ENCODE results near the gene NKIRAS2.

Gene NKIRAS2

DNA sequence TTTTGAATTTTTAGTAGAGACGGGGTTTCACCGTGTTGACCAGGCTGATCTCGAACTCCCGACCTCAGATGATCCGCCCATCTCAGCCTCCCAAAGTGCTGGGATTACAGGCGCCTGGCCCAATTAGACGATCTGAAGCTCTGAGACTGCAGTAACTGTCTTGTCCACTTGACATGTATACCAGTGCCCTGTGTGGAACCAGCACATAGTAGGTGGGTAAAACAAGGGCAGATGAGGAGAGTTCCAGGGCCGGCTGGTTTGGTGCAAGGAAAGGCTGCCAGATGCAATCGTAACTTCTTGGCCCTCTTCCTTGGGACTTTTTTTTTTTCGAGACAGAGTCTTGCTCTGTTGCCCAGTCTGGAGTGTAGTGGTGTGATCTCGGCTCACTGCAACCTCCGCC is 27.5 kb downstream of the NKIRAS2 start:
- no peaks in the 10 kb centered on the region for H3K36me3 Mint-ChIP-seq (ENCODE audit: low read depth)
- intact Hi-C loops (cut with micrococcal nuclease): no loop called here
- H3K27me3 Mint-ChIP-seq: peaks cover 26% of the 10 kb centered on the region
- no peaks in the 10 kb centered on the region for H3K9me3 Mint-ChIP-seq
- H3K4me1 Mint-ChIP-seq (ENCODE audit: low read depth): peaks cover 13% of the 10 kb centered on the region
- H3K4me3 Mint-ChIP-seq: no peak overlapping the region
- H3K27ac Mint-ChIP-seq: no peak overlapping the region

GRCh38 chr17:42049834-42050392 is 30.0 kb downstream of the NKIRAS2 start:
- peak overlapping the region; percentile 18 for H3K27ac Mint-ChIP-seq
- H3K36me3 Mint-ChIP-seq (ENCODE audit: low read depth): no peaks in the 10 kb centered on the region
- peak overlapping the region; percentile 55 for H3K4me3 Mint-ChIP-seq
- intact Hi-C loops (cut with micrococcal nuclease): no loop called here
- peaks cover 48% of the 10 kb centered on the region for H3K27me3 Mint-ChIP-seq
- H3K9me3 Mint-ChIP-seq: no peaks in the 10 kb centered on the region
- peaks cover 13% of the 10 kb centered on the region for H3K4me1 Mint-ChIP-seq (ENCODE audit: low read depth)

DNA sequence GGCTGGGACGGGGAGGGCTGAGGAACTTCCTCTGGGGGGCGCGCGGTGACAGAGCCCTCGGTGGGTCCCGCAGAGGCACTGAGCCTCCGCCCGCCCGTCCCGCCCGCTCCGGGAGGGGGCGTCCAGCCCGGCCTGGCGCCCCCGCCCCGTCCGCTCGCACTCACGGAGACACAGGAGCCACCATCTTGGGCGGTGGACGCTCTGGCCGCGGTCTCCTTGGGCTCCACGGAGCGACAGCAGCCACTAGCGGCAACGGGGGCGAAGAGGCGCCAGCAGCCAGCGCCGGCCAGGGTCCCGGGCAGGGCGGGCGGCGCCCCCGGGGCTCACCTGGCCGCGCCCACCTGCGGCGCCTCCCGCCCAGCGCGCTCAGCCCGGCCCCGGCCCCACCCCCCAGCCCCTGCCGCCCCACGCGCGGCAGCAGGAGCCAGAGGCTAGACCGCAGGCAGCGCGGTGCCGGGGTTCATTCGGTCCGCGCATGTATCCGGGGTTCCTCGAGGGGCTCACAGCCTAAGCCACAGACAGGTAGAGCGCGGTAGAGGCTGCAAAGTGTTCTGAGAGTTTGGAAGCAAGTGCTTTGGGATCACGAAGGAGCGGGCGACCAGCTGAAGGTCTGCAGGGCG is 30.6 kb downstream of the NKIRAS2 start, which contains the start of gene C17orf113:
TSS of gene C17orf113 (minus strand) at position 209 of the 620 bp plus-strand sequence. CDS start 7,225 bp downstream, outside the sequence.
- peak within 1 kb of the TSS; percentile 73 for H3K27ac Mint-ChIP-seq
- intact Hi-C loops (cut with micrococcal nuclease): no loop called here
- peaks cover 54% of the 10 kb centered on the region for H3K27me3 Mint-ChIP-seq

DNA sequence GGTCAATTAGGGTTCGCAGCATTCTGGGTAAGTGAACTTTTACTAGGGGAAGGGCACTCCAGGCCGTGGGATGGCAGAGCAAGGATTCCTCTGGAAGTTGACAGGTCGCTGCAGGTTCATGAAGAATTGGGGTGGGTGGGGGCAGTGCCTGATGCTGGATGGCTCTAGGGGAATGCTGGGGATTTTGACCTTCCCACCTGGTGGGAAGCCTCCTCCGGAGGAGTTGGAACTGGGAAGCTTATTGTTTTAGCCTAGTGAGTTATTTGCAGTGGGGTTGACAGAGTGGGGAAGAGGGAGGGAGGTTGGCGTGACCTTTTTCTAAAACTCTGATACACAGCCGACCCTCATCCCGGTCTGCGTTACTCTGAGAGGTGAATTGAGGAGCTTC is 31.1 kb downstream of the NKIRAS2 start:
- intact Hi-C loops (cut with micrococcal nuclease): no loop called here
- H3K27me3 Mint-ChIP-seq: peaks cover 54% of the 10 kb centered on the region

More for the DNA sequence above, 30.6 kb downstream of the NKIRAS2 start, which contains the start of gene C17orf113:
- Mint-ChIP-seq H3K4me1 (ENCODE audit: low read depth) (peaks cover 13% of the 10 kb centered on the region), H3K36me3 (ENCODE audit: low read depth) (no peaks in the 10 kb centered on the region), H3K9me3 (no peaks in the 10 kb centered on the region), H3K4me3 (peak within 1 kb of the TSS; percentile 81)

GRCh38 chr17:42051645-42052044 is 31.8 kb downstream of the NKIRAS2 start:
- Mint-ChIP-seq H3K9me3 (no peaks in the 10 kb centered on the region), H3K36me3 (ENCODE audit: low read depth) (no peaks in the 10 kb centered on the region), H3K27me3 (peaks cover 54% of the 10 kb centered on the region), H3K27ac (no peak overlapping the region), H3K4me3 (no peak overlapping the region), H3K4me1 (ENCODE audit: low read depth) (peaks cover 13% of the 10 kb centered on the region)
- intact Hi-C loops (cut with micrococcal nuclease): no loop called here

More for the DNA sequence above, 31.1 kb downstream of the NKIRAS2 start:
- Mint-ChIP-seq H3K4me1 (ENCODE audit: low read depth) (peaks cover 13% of the 10 kb centered on the region), H3K36me3 (ENCODE audit: low read depth) (no peaks in the 10 kb centered on the region), H3K4me3 (peak overlapping the region; percentile 81), H3K27ac (peak overlapping the region; percentile 73), H3K9me3 (no peaks in the 10 kb centered on the region)

DNA sequence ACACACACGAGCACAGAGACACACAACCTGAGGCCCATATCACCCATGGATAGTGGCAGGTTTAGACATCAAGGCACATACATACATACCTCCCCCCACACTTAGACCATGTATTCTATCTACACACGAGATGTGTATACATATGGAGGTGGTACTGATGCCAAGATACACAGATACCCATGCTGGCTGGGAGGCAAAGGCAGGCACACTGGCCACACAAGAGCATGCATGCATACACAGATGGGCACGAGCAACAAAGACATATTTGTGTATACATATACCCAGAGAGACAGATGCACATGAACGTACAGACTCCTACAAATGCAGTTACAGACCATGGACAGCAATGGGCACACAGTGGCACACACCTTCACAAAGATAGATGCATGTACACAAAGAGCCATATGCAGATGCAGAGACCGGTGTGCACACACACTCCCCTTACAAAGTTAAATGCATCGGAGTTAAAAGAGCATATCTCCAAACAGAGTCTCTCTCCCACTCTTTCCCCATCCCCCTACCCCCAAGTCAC is 32.5 kb downstream of the NKIRAS2 start:
- Mint-ChIP-seq H3K27ac (no peak overlapping the region), H3K4me3 (no peak overlapping the region), H3K36me3 (ENCODE audit: low read depth) (no peaks in the 10 kb centered on the region), H3K9me3 (no peaks in the 10 kb centered on the region), H3K4me1 (ENCODE audit: low read depth) (peaks cover 13% of the 10 kb centered on the region), H3K27me3 (peaks cover 54% of the 10 kb centered on the region)
- intact Hi-C loops (cut with micrococcal nuclease): no loop called here

- Mint-ChIP-seq H3K27ac (no peak overlapping the region), H3K4me3 (no peak overlapping the region), H3K9me3 (no peaks in the 10 kb centered on the region), H3K27me3 (peaks cover 49% of the 10 kb centered on the region), H3K36me3 (ENCODE audit: low read depth) (no peaks in the 10 kb centered on the region), H3K4me1 (ENCODE audit: low read depth) (peaks cover 13% of the 10 kb centered on the region)
- intact Hi-C loops (cut with micrococcal nuclease): no loop called here
Observed at GRCh38 chr17:42053731-42054500, 34.0 kb downstream of the NKIRAS2 start.

DNA sequence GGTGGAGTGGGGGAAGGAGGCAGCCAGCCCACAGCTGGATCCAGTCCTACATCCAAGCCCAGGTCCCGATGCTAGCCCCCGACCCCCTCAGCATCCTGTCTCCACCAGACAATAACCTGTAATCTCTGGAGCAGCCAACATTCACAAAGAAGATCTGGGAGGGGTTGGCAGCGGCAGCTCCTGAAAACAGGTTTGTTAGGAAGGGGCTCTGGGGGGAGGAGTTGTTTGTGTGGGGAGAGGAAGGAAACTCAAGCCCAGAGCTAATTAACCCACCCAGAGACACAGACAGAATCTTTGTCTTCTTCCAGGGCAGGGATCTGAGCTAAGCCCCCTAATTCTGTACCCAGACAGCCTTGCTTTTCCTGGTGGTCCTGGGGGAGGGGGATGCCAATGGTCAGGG is 35.1 kb downstream of the NKIRAS2 start:
- Mint-ChIP-seq H3K36me3 (ENCODE audit: low read depth) (no peaks in the 10 kb centered on the region), H3K27ac (no peak overlapping the region), H3K9me3 (no peaks in the 10 kb centered on the region), H3K4me3 (no peak overlapping the region), H3K27me3 (peaks cover 44% of the 10 kb centered on the region), H3K4me1 (ENCODE audit: low read depth) (peaks cover 11% of the 10 kb centered on the region)
- intact Hi-C loops (cut with micrococcal nuclease): no loop called here

DNA sequence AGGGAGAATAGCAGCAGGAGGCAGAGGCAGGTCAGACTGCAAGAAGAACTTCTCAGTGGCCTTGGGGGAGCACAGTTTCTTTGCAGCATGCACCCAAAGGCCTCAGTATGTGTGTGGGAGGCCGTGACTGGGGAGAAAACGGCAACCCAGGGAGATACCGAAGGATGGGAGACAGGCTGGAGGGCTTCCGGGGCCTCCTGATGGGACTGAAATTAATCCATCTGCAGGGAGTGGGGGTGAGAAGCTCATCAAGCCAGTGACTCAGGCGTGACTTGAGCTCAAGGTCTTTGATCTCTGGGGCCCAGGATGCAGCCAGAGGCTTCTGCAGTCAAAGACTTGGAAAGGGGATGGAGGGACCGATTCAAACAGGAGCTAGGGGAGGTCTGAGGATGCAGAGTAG is 35.6 kb downstream of the NKIRAS2 start:
- intact Hi-C loops (cut with micrococcal nuclease): no loop called here
- H3K9me3 Mint-ChIP-seq: no peaks in the 10 kb centered on the region
- no peak overlapping the region for H3K4me3 Mint-ChIP-seq
- H3K27me3 Mint-ChIP-seq: peaks cover 44% of the 10 kb centered on the region
- no peak overlapping the region for H3K27ac Mint-ChIP-seq
- peaks cover 16% of the 10 kb centered on the region for H3K4me1 Mint-ChIP-seq (ENCODE audit: low read depth)
- H3K36me3 Mint-ChIP-seq (ENCODE audit: low read depth): no peaks in the 10 kb centered on the region

DNA sequence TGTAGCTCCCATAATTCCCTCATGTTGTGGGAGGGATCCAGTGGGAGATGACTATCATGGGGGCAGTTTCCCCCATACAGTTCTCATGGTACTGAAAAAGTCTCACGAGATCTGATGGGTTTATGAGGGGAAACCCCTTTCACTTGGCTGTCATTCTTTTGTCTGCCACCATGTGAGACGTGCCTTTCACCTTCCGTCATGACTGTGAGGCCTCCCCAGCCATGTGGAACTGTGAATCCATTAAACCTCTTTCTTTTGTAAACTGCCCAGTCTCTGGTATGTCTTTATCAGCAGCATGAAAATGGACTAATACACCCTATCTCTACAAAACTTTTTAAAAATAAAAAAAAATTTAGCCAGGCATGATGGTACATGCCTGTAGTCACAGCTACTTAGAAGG is 36.7 kb downstream of the NKIRAS2 start:
- Mint-ChIP-seq H3K27me3 (peaks cover 34% of the 10 kb centered on the region), H3K27ac (no peak overlapping the region), H3K36me3 (ENCODE audit: low read depth) (no peaks in the 10 kb centered on the region), H3K4me1 (ENCODE audit: low read depth) (peaks cover 9% of the 10 kb centered on the region), H3K4me3 (no peak overlapping the region), H3K9me3 (no peaks in the 10 kb centered on the region)
- intact Hi-C loops (cut with micrococcal nuclease): no loop called here

- Mint-ChIP-seq H3K27me3 (peaks cover 21% of the 10 kb centered on the region), H3K9me3 (no peaks in the 10 kb centered on the region), H3K4me1 (ENCODE audit: low read depth) (peaks cover 23% of the 10 kb centered on the region), H3K27ac (no peak overlapping the region), H3K36me3 (ENCODE audit: low read depth) (no peaks in the 10 kb centered on the region), H3K4me3 (no peak overlapping the region)
- intact Hi-C loops (cut with micrococcal nuclease): no loop called here
Observed at GRCh38 chr17:42058063-42058462, 38.2 kb downstream of the NKIRAS2 start.

DNA sequence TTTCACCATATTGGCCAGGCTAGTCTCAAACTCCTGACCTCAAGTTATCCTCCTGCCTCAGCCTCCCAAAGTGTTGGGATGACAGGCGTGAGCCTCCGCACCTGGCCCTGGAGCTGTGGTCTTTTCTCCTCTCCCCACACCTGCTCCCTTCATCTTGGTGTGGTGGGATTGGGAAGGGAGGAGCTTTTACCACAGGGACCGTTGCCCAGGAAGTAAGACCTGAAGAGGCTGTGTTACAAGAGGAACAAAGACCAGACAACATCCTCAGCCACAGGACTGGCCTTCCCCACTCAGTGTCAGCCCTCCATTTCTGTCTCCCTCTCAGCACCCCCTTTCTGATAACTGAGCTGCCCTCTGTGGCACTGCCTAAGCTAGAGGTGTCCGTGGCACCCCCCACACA is 39.9 kb downstream of the NKIRAS2 start:
- peaks cover 36% of the 10 kb centered on the region for H3K4me1 Mint-ChIP-seq (ENCODE audit: low read depth)
- no peaks in the 10 kb centered on the region for H3K9me3 Mint-ChIP-seq
- no peak overlapping the region for H3K4me3 Mint-ChIP-seq
- no peaks in the 10 kb centered on the region for H3K36me3 Mint-ChIP-seq (ENCODE audit: low read depth)
- peaks cover 7% of the 10 kb centered on the region for H3K27me3 Mint-ChIP-seq
- intact Hi-C loops (cut with micrococcal nuclease): no loop called here
- H3K27ac Mint-ChIP-seq: no peak overlapping the region

DNA sequence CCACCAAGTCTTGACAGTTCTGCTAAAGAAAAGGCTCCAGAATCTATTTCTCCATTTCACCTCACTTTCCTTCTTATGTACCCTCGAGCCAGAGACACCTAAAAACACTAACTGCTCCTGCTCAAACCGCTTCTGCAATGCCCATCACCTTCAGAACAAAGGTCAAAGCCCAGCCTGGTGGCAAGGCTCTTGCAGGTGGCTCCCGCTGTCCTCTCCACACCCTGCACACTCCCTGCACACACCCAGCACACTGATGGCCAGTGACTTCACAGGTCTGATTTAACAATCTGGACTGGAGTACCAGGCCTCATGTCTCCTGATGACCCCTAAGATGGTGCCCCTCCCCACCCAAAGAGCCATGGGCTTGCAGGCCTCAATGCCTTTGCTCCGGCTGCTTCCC is 40.3 kb downstream of the NKIRAS2 start:
- no peaks in the 10 kb centered on the region for H3K9me3 Mint-ChIP-seq
- no peak overlapping the region for H3K4me3 Mint-ChIP-seq
- H3K27ac Mint-ChIP-seq: no peak overlapping the region
- H3K36me3 Mint-ChIP-seq (ENCODE audit: low read depth): no peaks in the 10 kb centered on the region
- H3K4me1 Mint-ChIP-seq (ENCODE audit: low read depth): peaks cover 36% of the 10 kb centered on the region
- intact Hi-C loops (cut with micrococcal nuclease): no loop called here
- H3K27me3 Mint-ChIP-seq: peaks cover 3% of the 10 kb centered on the region
